ENCODE measurements around the gene SUPV3L1. TPM values are rescaled to one million over a fixed set of nuclear protein-coding genes. Genes with fewer than 3 reads are reported as not detected.
"Not testable (repeated sequence)": the region's sequence is repeated elsewhere in the genome, so short reads cannot be mapped to it uniquely, and the experiment has no call there.

SUPV3L1 gene
- total RNA-seq, 3 donors from 2014 or later (not counting 1 experiment from before 2014, with no cell fraction given): 56.6 to 104 (median 67.1) TPM

DNA sequence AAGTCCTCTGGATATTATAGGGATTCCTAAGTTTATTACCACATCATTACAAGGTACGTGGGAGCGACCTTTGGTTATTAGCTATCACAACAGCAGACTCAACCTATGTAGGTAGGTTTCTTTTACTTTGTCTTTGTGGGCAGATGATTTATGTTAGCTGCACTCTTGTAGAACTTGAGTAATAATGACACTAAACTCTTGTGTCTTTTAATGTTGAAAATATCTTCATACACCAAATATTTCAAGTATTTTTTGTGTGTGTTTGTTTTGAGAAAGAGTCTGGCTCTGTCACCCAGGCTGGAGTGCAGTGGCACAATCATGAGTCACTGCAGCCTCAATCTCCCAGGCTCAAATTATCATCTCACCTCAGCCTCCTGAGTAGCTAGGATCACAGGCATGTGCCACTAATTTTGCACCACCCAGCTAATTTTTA, 19.2 kb upstream of the SUPV3L1 start:
- H3K27me3 Mint-ChIP-seq (ENCODE audit: low read depth in 2 of 2): no peaks in the 10 kb centered on the region
- H3K4me1 Mint-ChIP-seq: peaks cover 0 to 14% of the 10 kb centered on the region in 2 donors
- WGBS (ENCODE audit: insufficient coverage): no CpG with 5 or more reads among the region's 2 CpGs
- Histone ChIP-seq H3K27me3 (ENCODE audit: control insufficient read depth, insufficient read depth, low read length) (no peaks in the 10 kb centered on the region), H3K4me3 (ENCODE audit: low read length) (no peak overlapping the region), H3K4me1 (ENCODE audit: control insufficient read depth, insufficient read depth, low read length) (no peaks in the 10 kb centered on the region), H3K36me3 (ENCODE audit: control insufficient read depth, insufficient read depth, low read length) (peaks cover 56% of the 10 kb centered on the region), H3K9me3 (ENCODE audit: control insufficient read depth, insufficient read depth, low read length) (no peaks in the 10 kb centered on the region), H3K27ac (ENCODE audit: low read length) (no peak overlapping the region)
- no peak overlapping the region for H3K27ac Mint-ChIP-seq
- intact Hi-C loops (cut with micrococcal nuclease): no loop called here
- ATAC-seq (no peak), DNase-seq (no peak)
- no peak overlapping the region for H3K4me3 Mint-ChIP-seq
- H3K9me3 Mint-ChIP-seq: no peaks in the 10 kb centered on the region
- TF ChIP-seq, protein P1, sequence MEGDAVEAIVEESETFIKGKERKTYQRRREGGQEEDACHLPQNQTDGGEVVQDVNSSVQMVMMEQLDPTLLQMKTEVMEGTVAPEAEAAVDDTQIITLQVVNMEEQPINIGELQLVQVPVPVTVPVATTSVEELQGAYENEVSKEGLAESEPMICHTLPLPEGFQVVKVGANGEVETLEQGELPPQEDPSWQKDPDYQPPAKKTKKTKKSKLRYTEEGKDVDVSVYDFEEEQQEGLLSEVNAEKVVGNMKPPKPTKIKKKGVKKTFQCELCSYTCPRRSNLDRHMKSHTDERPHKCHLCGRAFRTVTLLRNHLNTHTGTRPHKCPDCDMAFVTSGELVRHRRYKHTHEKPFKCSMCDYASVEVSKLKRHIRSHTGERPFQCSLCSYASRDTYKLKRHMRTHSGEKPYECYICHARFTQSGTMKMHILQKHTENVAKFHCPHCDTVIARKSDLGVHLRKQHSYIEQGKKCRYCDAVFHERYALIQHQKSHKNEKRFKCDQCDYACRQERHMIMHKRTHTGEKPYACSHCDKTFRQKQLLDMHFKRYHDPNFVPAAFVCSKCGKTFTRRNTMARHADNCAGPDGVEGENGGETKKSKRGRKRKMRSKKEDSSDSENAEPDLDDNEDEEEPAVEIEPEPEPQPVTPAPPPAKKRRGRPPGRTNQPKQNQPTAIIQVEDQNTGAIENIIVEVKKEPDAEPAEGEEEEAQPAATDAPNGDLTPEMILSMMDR (IDR thresholded peaks at IDR 0.05): no peak
- H3K36me3 Mint-ChIP-seq: no peaks in the 10 kb centered on the region

DNA sequence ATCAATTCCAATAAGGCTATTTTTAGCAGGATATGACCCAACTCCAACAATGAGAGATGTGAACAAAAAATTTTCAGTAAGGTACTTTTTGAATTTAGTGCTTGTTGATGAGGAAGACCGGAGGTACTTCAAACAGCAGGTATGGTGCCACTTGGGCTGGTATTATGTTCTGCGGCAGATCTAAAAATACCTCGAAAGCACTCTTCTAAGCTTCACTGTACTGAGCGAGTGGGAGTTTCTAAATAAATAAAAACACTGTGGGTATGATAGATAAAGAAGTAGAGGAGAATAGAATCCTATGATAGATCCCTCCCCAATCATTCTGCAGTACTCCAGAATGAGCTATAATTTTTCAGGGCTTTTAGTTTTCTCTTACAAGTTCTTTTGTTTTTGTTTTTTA, 11.5 kb upstream of the SUPV3L1 start:
- intact Hi-C loops (cut with micrococcal nuclease): no loop called here
- 93% methylated on average over 3 of the region's 4 CpGs for WGBS (ENCODE audit: insufficient coverage)
- ATAC-seq (no peak), DNase-seq (no peak)
- peaks cover 61% of the 10 kb centered on the region for H3K36me3 ChIP-seq (ENCODE audit: control insufficient read depth, insufficient read depth, low read length)
- no peaks in the 10 kb centered on the region for H3K27me3 ChIP-seq (ENCODE audit: control insufficient read depth, insufficient read depth, low read length)
- peak overlapping the region in 1 of 2 donors; percentile 22 for H3K27ac Mint-ChIP-seq
- H3K4me1 Mint-ChIP-seq: peaks cover 0 to 4% of the 10 kb centered on the region in 2 donors
- no peaks in the 10 kb centered on the region for H3K4me1 ChIP-seq (ENCODE audit: control insufficient read depth, insufficient read depth, low read length)
- H3K36me3 Mint-ChIP-seq: no peaks in the 10 kb centered on the region
- TF ChIP-seq, protein P1 (IDR thresholded peaks at IDR 0.05): no peak
- H3K4me3 ChIP-seq (ENCODE audit: low read length): no peak overlapping the region
- no peaks in the 10 kb centered on the region for H3K9me3 Mint-ChIP-seq
- H3K27me3 Mint-ChIP-seq (ENCODE audit: low read depth in 2 of 2): no peaks in the 10 kb centered on the region
- no peak overlapping the region for H3K4me3 Mint-ChIP-seq
- no peaks in the 10 kb centered on the region for H3K9me3 ChIP-seq (ENCODE audit: control insufficient read depth, insufficient read depth, low read length)
- no peak overlapping the region for H3K27ac ChIP-seq (ENCODE audit: low read length)

DNA sequence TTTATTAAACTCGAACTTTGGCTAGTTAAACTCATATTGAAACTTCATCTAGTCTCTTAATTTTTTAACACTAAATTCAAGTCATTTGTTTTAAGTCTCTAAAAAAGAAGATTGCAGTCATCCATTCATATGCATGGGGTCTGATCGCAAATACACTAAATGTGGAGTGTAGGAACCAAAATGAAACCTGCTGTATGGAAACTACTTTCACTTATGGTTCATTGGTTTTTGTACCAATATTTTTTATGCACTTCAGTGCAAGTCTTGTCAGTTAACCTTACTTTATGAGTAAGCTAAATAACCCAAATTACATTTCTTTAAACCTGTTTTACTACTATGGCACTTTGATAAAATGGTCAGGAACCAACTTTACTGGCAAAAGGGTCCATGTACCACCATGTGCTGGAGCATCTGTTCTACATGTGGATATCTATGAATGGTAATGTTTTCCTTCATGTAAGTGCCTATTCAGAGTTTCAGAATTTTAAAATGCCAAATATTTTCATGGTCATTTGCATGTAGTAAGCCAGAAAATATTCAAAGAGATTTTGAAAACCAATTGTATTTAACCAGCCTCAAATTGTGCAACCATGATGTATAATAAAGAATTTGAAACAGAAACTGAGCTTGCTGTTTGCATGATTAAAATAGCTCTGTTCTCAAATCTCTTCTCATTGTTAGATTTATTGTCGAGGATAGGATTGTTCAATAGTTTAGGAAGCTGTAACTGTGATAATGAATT, 7.6 kb upstream of the SUPV3L1 start:
- Mint-ChIP-seq H3K4me3 (no peak overlapping the region), H3K4me1 (no peaks in the 10 kb centered on the region), H3K27ac (peak overlapping the region; percentile 36 to 42), H3K27me3 (ENCODE audit: low read depth in 2 of 2) (no peaks in the 10 kb centered on the region), H3K9me3 (no peaks in the 10 kb centered on the region), H3K36me3 (no peaks in the 10 kb centered on the region)
- Histone ChIP-seq H3K4me1 (ENCODE audit: control insufficient read depth, insufficient read depth, low read length) (no peaks in the 10 kb centered on the region), H3K36me3 (ENCODE audit: control insufficient read depth, insufficient read depth, low read length) (peaks cover 36% of the 10 kb centered on the region), H3K4me3 (ENCODE audit: low read length) (no peak overlapping the region), H3K27ac (ENCODE audit: low read length) (no peak overlapping the region), H3K9me3 (ENCODE audit: control insufficient read depth, insufficient read depth, low read length) (no peaks in the 10 kb centered on the region), H3K27me3 (ENCODE audit: control insufficient read depth, insufficient read depth, low read length) (no peaks in the 10 kb centered on the region)
- intact Hi-C loops (cut with micrococcal nuclease): no loop called here
- WGBS (ENCODE audit: insufficient coverage): no CpG with 5 or more reads among the region's 3 CpGs
- TF ChIP-seq, protein P1 (IDR thresholded peaks at IDR 0.05): no peak
- ATAC-seq (no peak), DNase-seq (no peak)

DNA sequence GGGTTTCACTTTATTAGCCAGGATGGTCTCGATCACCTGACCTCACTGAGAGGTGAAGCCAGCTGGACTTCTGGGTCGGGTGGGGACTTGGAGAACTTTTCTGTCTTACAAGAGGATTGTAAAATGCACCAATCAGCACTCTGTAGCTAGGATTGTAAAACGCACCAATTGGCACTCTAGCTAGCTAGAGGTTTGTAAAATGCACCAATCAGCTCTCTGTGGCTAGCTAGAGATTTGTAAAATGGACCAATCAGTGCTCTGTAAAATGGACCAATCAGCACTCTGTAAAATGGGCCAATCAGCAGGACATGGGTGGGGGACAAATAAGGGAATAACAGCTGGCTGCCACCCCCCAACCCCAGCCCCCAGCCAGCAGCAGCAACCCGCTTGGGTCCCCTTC, 4.7 kb upstream of the SUPV3L1 start:
- H3K27ac ChIP-seq (ENCODE audit: low read length); intact Hi-C loops (cut with micrococcal nuclease); H3K4me1 ChIP-seq (ENCODE audit: control insufficient read depth, insufficient read depth, low read length); H3K36me3 Mint-ChIP-seq; H3K9me3 ChIP-seq (ENCODE audit: control insufficient read depth, insufficient read depth, low read length); H3K27me3 ChIP-seq (ENCODE audit: control insufficient read depth, insufficient read depth, low read length); H3K4me3 ChIP-seq (ENCODE audit: low read length); H3K9me3 Mint-ChIP-seq; ATAC-seq; DNase-seq; H3K27ac Mint-ChIP-seq; H3K4me3 Mint-ChIP-seq; H3K27me3 Mint-ChIP-seq (ENCODE audit: low read depth in 2 of 2): not testable (repeated sequence)
- 96% methylated on average over 4 of the region's 4 CpGs for WGBS (ENCODE audit: insufficient coverage)
- H3K36me3 ChIP-seq (ENCODE audit: control insufficient read depth, insufficient read depth, low read length): peaks cover 20% of the 10 kb centered on the region
- H3K4me1 Mint-ChIP-seq: peaks cover 13 to 18% of the 10 kb centered on the region in 2 donors

Measured in natural killer cell (primary cell).